Trophoblast cell (in vitro differentiated cells and primary cell): Measurements from ENCODE around the gene KRTAP10-5. TPM values are rescaled to one million over a fixed set of nuclear protein-coding genes. Genes with fewer than 3 reads are reported as not detected.
"Not testable (repeated sequence)": the region's sequence is repeated elsewhere in the genome, so short reads cannot be mapped to it uniquely, and the experiment has no call there.

Experiments
- DNase-seq, 2 donors: peaks; one replicate each; pipeline ENCODE4 v3.0.0-alpha.2; 2016
- H2AFZ ChIP-seq: 2 replicates; pipeline ENCODE4 v1.6.1; 2013; ENCODE audit warnings: low read length, moderate library complexity, mild to moderate bottlenecking; ENCODE audit not compliant: insufficient read depth, poor library complexity
- H2AK5ac ChIP-seq: 2 replicates; pipeline ENCODE4 v1.6.1; 2013; ENCODE audit warnings: mild to moderate bottlenecking, low read length
- H2BK120ac ChIP-seq: 2 replicates; pipeline ENCODE4 v1.6.1; 2013; ENCODE audit warnings: low read length, mild to moderate bottlenecking, moderate library complexity; ENCODE audit not compliant: insufficient read depth, poor library complexity
- H2BK12ac ChIP-seq: 2 replicates; pipeline ENCODE4 v1.6.1; 2013; ENCODE audit warnings: mild to moderate bottlenecking, low read length, moderate library complexity
- H2BK5ac ChIP-seq: 2 replicates; pipeline ENCODE4 v1.6.1; 2013; ENCODE audit warnings: low read length, low read depth, moderate library complexity, mild to moderate bottlenecking; ENCODE audit not compliant: poor library complexity
- H3K14ac ChIP-seq: 2 replicates; pipeline ENCODE4 v1.6.1; 2013; ENCODE audit warnings: mild to moderate bottlenecking, low read length
- H3K18ac ChIP-seq: 2 replicates; pipeline ENCODE4 v1.6.1; 2013; ENCODE audit warnings: mild to moderate bottlenecking, low read length
- H3K23ac ChIP-seq: 2 replicates; pipeline ENCODE4 v1.6.1; 2013; ENCODE audit warnings: low read length
- H3K27ac ChIP-seq: 2 replicates; pipeline ENCODE4 v1.5.1; 2013; ENCODE audit warnings: low read depth, mild to moderate bottlenecking, inconsistent platforms, low read length, moderate library complexity
- H3K27me3 ChIP-seq: 2 replicates; pipeline ENCODE4 v1.6.1; 2013; ENCODE audit warnings: inconsistent platforms, mild to moderate bottlenecking, low read length, moderate library complexity; ENCODE audit not compliant: insufficient read depth
- H3K36me3 ChIP-seq, 2 experiments: 1 replicate in 1 of 2; 2 replicates in 1 of 2; pipeline ENCODE4 v1.6.1; 2013; ENCODE audit warnings: low read length in 2 of 2, mild to moderate bottlenecking in 2 of 2, moderate library complexity in 1 of 2; ENCODE audit not compliant: insufficient read depth in 2 of 2, control insufficient read depth in 1 of 2
- H3K4ac ChIP-seq: 2 replicates; pipeline ENCODE4 v1.6.1; 2013; ENCODE audit warnings: low read depth, mild to moderate bottlenecking, low read length, moderate library complexity
- H3K4me1 ChIP-seq, 2 experiments: 1 replicate in 1 of 2; 2 replicates in 1 of 2; pipeline ENCODE4 v1.6.1; 2013; ENCODE audit warnings: low read length in 2 of 2, mild to moderate bottlenecking in 2 of 2, moderate library complexity in 1 of 2; ENCODE audit not compliant: insufficient read depth in 2 of 2, control insufficient read depth in 1 of 2
- H3K4me2 ChIP-seq: 2 replicates; pipeline ENCODE4 v1.6.1; 2013; ENCODE audit warnings: inconsistent platforms, mild to moderate bottlenecking, low read length, moderate library complexity
- H3K4me3 ChIP-seq: 2 replicates; pipeline ENCODE4 v1.5.1; 2013; ENCODE audit warnings: mild to moderate bottlenecking, low read depth, low read length, inconsistent platforms
- H3K79me1 ChIP-seq: one replicate; pipeline ENCODE4 v1.6.1; 2013; ENCODE audit warnings: low read length
- H3K79me2 ChIP-seq: 2 replicates; pipeline ENCODE4 v1.6.1; 2013; ENCODE audit warnings: low read length, mild to moderate bottlenecking; ENCODE audit not compliant: control insufficient read depth, insufficient read depth, poor library complexity
- H3K9ac ChIP-seq: 2 replicates; pipeline ENCODE4 v1.6.1; 2013; ENCODE audit warnings: mild to moderate bottlenecking, low read length
- H3K9me3 ChIP-seq: 2 replicates; pipeline ENCODE4 v1.6.1; 2013; ENCODE audit warnings: low read depth, mild to moderate bottlenecking, control low read depth, inconsistent platforms, low read length; ENCODE audit not compliant: insufficient read depth
- H4K12ac ChIP-seq: 2 replicates; pipeline ENCODE4 v1.6.1; 2013; ENCODE audit warnings: low read depth, mild to moderate bottlenecking, low read length, moderate library complexity
- H4K8ac ChIP-seq: 2 replicates; pipeline ENCODE4 v1.6.1; 2013; ENCODE audit warnings: low read depth, mild to moderate bottlenecking, low read length, moderate library complexity
- H4K91ac ChIP-seq: one replicate; pipeline ENCODE4 v1.6.1; 2013; ENCODE audit warnings: low read depth, mild to moderate bottlenecking, low read length, moderate library complexity
- WGBS: extraction: QIAGEN DNeasy Blood & Tissue Kit; methylation state at CpG from one replicate; pipeline ENCODE4 v1.1.7; 2013; ENCODE audit warnings: missing lambda C conversion rate; ENCODE audit not compliant: insufficient read length, insufficient coverage; ENCODE audit errors: extremely low coverage; 5-methylcytosine and 5-hydroxymethylcytosine counted together
- polyA plus RNA-seq: library from polyadenylated mRNA; stranded (reverse); fragments of 200-250 nt; gene quantifications from 2 replicates; pipeline ENCODE4 v1.2.3, GENCODE V29; 2013

KRTAP10-5 gene
- not detected in 2 replicates for polyA plus RNA-seq

GRCh38 chr21:44580231-44580821 lies at the start of gene KRTAP10-5:
Gene KRTAP10-5 (minus strand): TSS chr21:44580604. CDS start chr21:44580578, 26 bp downstream.
- not testable (repeated sequence) for H4K8ac ChIP-seq, H3K79me1 ChIP-seq, H3K9ac ChIP-seq, H3K18ac ChIP-seq, H2BK120ac ChIP-seq, H3K4me1 ChIP-seq, DNase-seq, H3K14ac ChIP-seq, H3K4me2 ChIP-seq, H3K4ac ChIP-seq, H2BK12ac ChIP-seq, H3K36me3 ChIP-seq, H2BK5ac ChIP-seq, H4K91ac ChIP-seq, H3K79me2 ChIP-seq, H3K23ac ChIP-seq, H2AFZ ChIP-seq, H2AK5ac ChIP-seq, H4K12ac ChIP-seq, H3K27ac ChIP-seq, H3K27me3 ChIP-seq
- H3K9me3 ChIP-seq, result peaks cover 16% of the 10 kb centered on the region
- H3K4me3 ChIP-seq, result peak within 1 kb of the TSS; percentile 18
- no CpG with 5 or more reads among the region's 19 CpGs for WGBS

- Histone ChIP-seq H4K12ac (no peak overlapping the region), H2AFZ (no peak overlapping the region), H3K9ac (no peak overlapping the region), H3K4me1 (no peaks in the 10 kb centered on the region), H3K27ac (no peak overlapping the region), H3K4ac (no peak overlapping the region), H2BK12ac (no peak overlapping the region), H2AK5ac (no peak overlapping the region), H4K8ac (no peak overlapping the region), H3K27me3 (no peaks in the 10 kb centered on the region), H2BK120ac (no peak overlapping the region), H3K36me3 (no peaks in the 10 kb centered on the region), H3K18ac (no peak overlapping the region), H3K23ac (no peak overlapping the region), H3K4me2 (no peak overlapping the region), H3K9me3 (peaks cover 7% of the 10 kb centered on the region), H2BK5ac (no peak overlapping the region), H3K79me1 (no peaks in the 10 kb centered on the region), H3K14ac (no peak overlapping the region), H3K4me3 (no peak overlapping the region), H3K79me2 (no peaks in the 10 kb centered on the region), H4K91ac (no peak overlapping the region)
- DNase-seq, result no peak
- WGBS, result no CpG with 5 or more reads among the region's 18 CpGs
Observed at GRCh38 chr21:44628707-44629391, 48.4 kb upstream of the KRTAP10-5 start.

GRCh38 chr21:44627831-44628233 lies 47.4 kb upstream of the KRTAP10-5 start:
- H2BK120ac ChIP-seq, H3K4ac ChIP-seq, H3K23ac ChIP-seq, H2BK5ac ChIP-seq, H3K14ac ChIP-seq, H3K4me3 ChIP-seq, H3K4me2 ChIP-seq, H3K79me2 ChIP-seq, H3K27me3 ChIP-seq, H4K12ac ChIP-seq, H4K91ac ChIP-seq, H3K18ac ChIP-seq, H3K27ac ChIP-seq, H2BK12ac ChIP-seq, DNase-seq, H4K8ac ChIP-seq, H3K9ac ChIP-seq, H3K79me1 ChIP-seq, H3K4me1 ChIP-seq, H3K9me3 ChIP-seq, H2AFZ ChIP-seq, H3K36me3 ChIP-seq, H2AK5ac ChIP-seq: not testable (repeated sequence)
- WGBS, result no CpG with 5 or more reads among the region's 15 CpGs

DNA sequence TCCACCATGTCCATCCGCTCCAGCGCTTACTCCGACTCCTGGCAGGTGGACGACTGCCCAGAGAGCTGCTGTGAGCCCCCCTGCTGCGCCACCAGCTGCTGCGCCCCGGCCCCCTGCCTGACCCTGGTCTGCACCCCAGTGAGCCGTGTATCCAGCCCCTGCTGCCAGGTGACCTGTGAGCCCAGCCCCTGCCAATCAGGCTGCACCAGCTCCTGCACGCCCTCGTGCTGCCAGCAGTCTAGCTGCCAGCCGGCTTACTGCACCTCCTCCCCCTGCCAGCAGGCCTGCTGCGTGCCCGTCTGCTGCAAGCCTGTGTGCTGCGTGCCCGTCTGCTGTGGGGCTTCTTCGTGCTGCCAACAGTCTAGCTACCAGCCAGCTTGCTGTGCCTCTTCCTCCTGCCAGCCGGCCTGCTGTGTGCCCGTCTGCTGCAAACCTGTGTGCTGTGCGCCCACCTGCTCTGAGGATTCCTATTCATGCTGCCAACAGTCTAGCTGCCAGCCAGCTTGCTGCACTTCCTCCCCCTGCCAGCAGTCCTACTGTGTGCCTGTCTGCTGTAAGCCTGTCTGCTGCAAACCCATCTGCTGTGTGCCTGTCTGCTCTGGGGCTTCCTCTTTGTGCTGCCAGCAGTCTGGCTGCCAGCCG lies 46.9 kb upstream of the KRTAP10-5 start:
- H3K27ac ChIP-seq, H3K4me3 ChIP-seq, H3K4me2 ChIP-seq, H3K9ac ChIP-seq, H3K79me2 ChIP-seq, H3K79me1 ChIP-seq, H2BK120ac ChIP-seq, H3K18ac ChIP-seq, H3K14ac ChIP-seq, H4K12ac ChIP-seq, H3K4ac ChIP-seq, H4K91ac ChIP-seq, H2AK5ac ChIP-seq, H3K4me1 ChIP-seq, DNase-seq, H2BK12ac ChIP-seq, H4K8ac ChIP-seq, H3K23ac ChIP-seq, H2AFZ ChIP-seq, H2BK5ac ChIP-seq, H3K36me3 ChIP-seq, H3K27me3 ChIP-seq: not testable (repeated sequence)
- peaks cover 12% of the 10 kb centered on the region for H3K9me3 ChIP-seq
- whole genome bisulfite sequencing, result no CpG with 5 or more reads among the region's 20 CpGs
